Immature natural killer cell (primary cell): ENCODE results near the gene SUV39H1. TPM values are rescaled to one million over a fixed set of nuclear protein-coding genes. Genes with fewer than 3 reads are reported as not detected.

Source experiments
- DNase-seq, 3 donors: peaks; one replicate each; pipeline ENCODE4 v3.0.0; 2022; ENCODE audit warnings: mixed read lengths in 1 of 3
- H3K27ac Mint-ChIP-seq, 6 donors: one replicate each; pipeline ENCODE4 v1.8.0; 2020; ENCODE audit warnings: mixed read lengths in 6 of 6, mild to moderate bottlenecking in 5 of 6, inconsistent platforms in 4 of 6, moderate library complexity in 3 of 6
- H3K27me3 Mint-ChIP-seq, 3 donors: one replicate each; pipeline ENCODE4 v1.8.0; 2020 to 2021; ENCODE audit warnings: low read depth in 3 of 3, mild to moderate bottlenecking in 3 of 3, mixed read lengths in 3 of 3, moderate library complexity in 3 of 3, inconsistent platforms in 1 of 3
- H3K36me3 Mint-ChIP-seq, 3 donors: one replicate each; pipeline ENCODE4 v1.8.0; 2020; ENCODE audit warnings: mixed read lengths in 3 of 3, inconsistent platforms in 2 of 3, mild to moderate bottlenecking in 2 of 3
- H3K4me1 Mint-ChIP-seq, 2 donors: one replicate each; pipeline ENCODE4 v1.8.0; 2020; ENCODE audit warnings: inconsistent platforms in 2 of 2, mild to moderate bottlenecking in 2 of 2, mixed read lengths in 2 of 2, moderate library complexity in 1 of 2
- H3K4me3 Mint-ChIP-seq, 5 donors: one replicate each; pipeline ENCODE4 v1.8.0; 2020; ENCODE audit warnings: mild to moderate bottlenecking in 5 of 5, mixed read lengths in 5 of 5, inconsistent platforms in 3 of 5, moderate library complexity in 3 of 5
- H3K9me3 Mint-ChIP-seq, 6 donors: one replicate each; pipeline ENCODE4 v1.8.0; 2020; ENCODE audit warnings: mild to moderate bottlenecking in 6 of 6, mixed read lengths in 6 of 6, inconsistent platforms in 4 of 6, moderate library complexity in 3 of 6
- polyA plus RNA-seq, 3 donors: library from polyadenylated mRNA; unstranded; fragments of 300-500 nt; fragmentation: Illumina TruSeq; gene quantifications; one replicate each; pipeline ENCODE4 v1.2.3, GENCODE V29; 2021

Gene SUV39H1
- polyA plus RNA-seq, 3 donors from 2014 or later, result 13.0 to 18.5 (median 16.4) TPM

DNA sequence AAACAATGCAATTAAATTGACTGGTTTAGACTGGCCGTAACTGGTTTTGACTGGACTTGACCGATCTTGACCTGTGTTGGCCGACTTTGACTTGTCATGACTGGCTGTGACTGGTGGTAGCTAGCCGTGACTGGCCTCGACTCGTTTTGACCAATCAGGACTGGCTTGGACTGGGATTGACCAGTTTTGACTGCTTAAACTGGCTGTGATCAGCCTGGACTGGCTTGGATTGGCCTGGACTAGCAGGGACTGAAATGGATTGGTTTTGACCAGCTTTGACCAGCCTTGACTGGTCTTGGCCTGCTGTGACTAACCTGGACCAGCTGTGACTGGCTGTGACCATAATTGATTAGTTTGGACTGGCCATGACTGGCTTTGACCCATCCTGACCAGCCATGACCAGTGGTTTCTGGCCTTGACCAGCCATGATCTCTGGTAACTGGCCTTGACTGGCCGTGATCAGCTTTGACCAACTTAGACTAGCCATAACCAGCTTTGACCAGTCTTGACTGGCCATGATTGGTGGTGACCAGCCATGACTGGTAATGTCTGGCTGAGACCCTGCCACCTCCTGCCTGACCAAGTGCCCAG is 13.1 kb downstream of the SUV39H1 start:
- H3K36me3 Mint-ChIP-seq, result no peaks in the 10 kb centered on the region
- peaks cover 12 to 19% (median 17%) of the 10 kb centered on the region in 3 donors for H3K27me3 Mint-ChIP-seq
- no peak overlapping the region for H3K4me3 Mint-ChIP-seq
- no peak overlapping the region for H3K27ac Mint-ChIP-seq
- H3K4me1 Mint-ChIP-seq, result peaks cover 41 to 42% of the 10 kb centered on the region in 2 donors
- DNase-seq, result no peak
- H3K9me3 Mint-ChIP-seq, result no peaks in the 10 kb centered on the region

DNA sequence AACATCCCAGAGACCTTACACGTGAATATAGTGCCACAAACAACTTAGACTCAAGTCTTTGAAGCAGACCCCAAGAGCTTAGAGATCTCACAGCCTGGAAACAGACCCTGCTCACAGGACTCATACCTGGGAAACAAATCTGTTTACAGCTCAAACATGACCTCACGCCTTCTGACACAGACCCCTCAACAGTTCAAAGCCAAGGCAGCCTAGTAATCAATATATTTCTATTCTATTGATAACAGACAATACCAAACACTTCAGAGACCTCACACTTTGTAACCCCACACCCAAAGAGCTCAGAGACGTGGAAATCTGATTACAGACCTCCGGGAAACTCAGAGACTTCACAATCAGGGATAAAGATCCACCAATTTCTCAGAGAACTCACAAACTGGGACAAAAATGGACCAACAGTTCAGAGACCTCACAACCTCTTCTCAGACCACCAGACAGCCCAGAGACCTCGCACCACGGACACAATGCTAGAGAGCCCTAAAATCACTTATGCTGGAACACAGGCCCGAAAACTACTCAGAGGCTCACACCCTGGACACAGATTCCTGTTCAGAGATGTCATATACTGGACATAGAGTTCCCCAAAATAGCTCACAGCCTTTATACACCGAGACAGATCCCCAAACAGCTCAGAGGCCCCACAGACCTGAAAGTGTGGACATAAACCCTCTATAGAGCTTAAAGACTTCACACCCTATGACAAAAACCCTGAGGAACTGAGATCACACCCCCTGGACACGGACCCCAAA is 14.8 kb downstream of the SUV39H1 start:
- Mint-ChIP-seq H3K27ac (peak overlapping the region; percentile 79 to 94 (median 90)), H3K27me3 (peaks cover 14 to 26% (median 17%) of the 10 kb centered on the region in 3 donors), H3K9me3 (no peaks in the 10 kb centered on the region), H3K4me3 (peak overlapping the region in 3 of 5 donors; percentile 64 to 82 (median 72)), H3K36me3 (no peaks in the 10 kb centered on the region), H3K4me1 (peaks cover 59% of the 10 kb centered on the region in 2 donors)
- no peak for DNase-seq

- peaks cover 65 to 66% of the 10 kb centered on the region in 2 donors for H3K4me1 Mint-ChIP-seq
- no peaks in the 10 kb centered on the region for H3K9me3 Mint-ChIP-seq
- peaks cover 11 to 25% (median 17%) of the 10 kb centered on the region in 3 donors for H3K27me3 Mint-ChIP-seq
- no peak for DNase-seq
- H3K4me3 Mint-ChIP-seq, result peak overlapping the region; percentile 20 to 82 (median 72)
- H3K36me3 Mint-ChIP-seq, result no peaks in the 10 kb centered on the region
- H3K27ac Mint-ChIP-seq, result peak overlapping the region; percentile 79 to 94 (median 90)
Observed at GRCh38 chrX:48711929-48712505, 15.5 kb downstream of the SUV39H1 start.

GRCh38 chrX:48713847-48714246 is 17.3 kb downstream of the SUV39H1 start:
- Mint-ChIP-seq H3K27me3 (peaks cover 11 to 25% (median 15%) of the 10 kb centered on the region in 3 donors), H3K36me3 (no peaks in the 10 kb centered on the region), H3K4me3 (peak overlapping the region; percentile 20 to 82 (median 72)), H3K27ac (peak overlapping the region; percentile 79 to 94 (median 90)), H3K4me1 (peaks cover 74 to 76% of the 10 kb centered on the region in 2 donors), H3K9me3 (no peaks in the 10 kb centered on the region)
- DNase-seq, result peak in 2 of 3 donors; percentile 57 to 59

GRCh38 chrX:48714573-48714972 is 18.0 kb downstream of the SUV39H1 start:
- peaks cover 79 to 81% of the 10 kb centered on the region in 2 donors for H3K4me1 Mint-ChIP-seq
- H3K27me3 Mint-ChIP-seq, result peaks cover 11 to 26% (median 16%) of the 10 kb centered on the region in 3 donors
- DNase-seq, result peak; percentile 29 to 36 (median 34)
- H3K36me3 Mint-ChIP-seq, result no peaks in the 10 kb centered on the region
- H3K4me3 Mint-ChIP-seq, result peak overlapping the region; percentile 2 to 82 (median 49)
- H3K27ac Mint-ChIP-seq, result peak overlapping the region; percentile 79 to 94 (median 90)
- H3K9me3 Mint-ChIP-seq, result no peaks in the 10 kb centered on the region

DNA sequence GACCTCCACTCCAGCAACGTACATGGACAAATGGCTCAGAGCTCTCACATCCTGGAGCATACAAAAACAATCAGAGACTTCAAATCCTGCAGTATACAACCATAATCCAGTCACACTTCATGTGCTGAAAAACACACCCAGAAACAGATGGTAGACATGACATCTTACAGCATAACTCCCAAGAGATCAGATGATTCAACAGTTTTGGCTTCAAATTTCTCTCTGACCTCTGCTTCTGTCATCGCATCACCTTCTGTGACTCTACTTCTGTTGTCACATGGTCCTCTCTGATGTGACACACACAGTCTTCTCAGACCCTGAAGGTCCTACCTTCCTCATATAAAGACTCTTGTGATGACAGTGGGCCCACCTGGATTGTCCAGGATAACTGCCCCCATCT is 18.5 kb downstream of the SUV39H1 start:
- Mint-ChIP-seq H3K36me3 (no peaks in the 10 kb centered on the region), H3K27ac (peak overlapping the region; percentile 79 to 94 (median 90)), H3K4me3 (peak overlapping the region; percentile 2 to 82 (median 49)), H3K27me3 (peaks cover 11 to 26% (median 16%) of the 10 kb centered on the region in 3 donors), H3K9me3 (no peaks in the 10 kb centered on the region), H3K4me1 (peaks cover 79 to 81% of the 10 kb centered on the region in 2 donors)
- DNase-seq, result no peak

- H3K36me3 Mint-ChIP-seq, result no peaks in the 10 kb centered on the region
- peaks cover 9 to 26% (median 16%) of the 10 kb centered on the region in 3 donors for H3K27me3 Mint-ChIP-seq
- no peaks in the 10 kb centered on the region for H3K9me3 Mint-ChIP-seq
- peaks cover 74 to 75% of the 10 kb centered on the region in 2 donors for H3K4me1 Mint-ChIP-seq
- peak in 2 of 3 donors; percentile 19 to 32 for DNase-seq
- peak overlapping the region; percentile 79 to 94 (median 90) for H3K27ac Mint-ChIP-seq
- peak overlapping the region; percentile 23 to 61 (median 37) for H3K4me3 Mint-ChIP-seq
Observed at GRCh38 chrX:48715876-48716502, 19.5 kb downstream of the SUV39H1 start.

DNA sequence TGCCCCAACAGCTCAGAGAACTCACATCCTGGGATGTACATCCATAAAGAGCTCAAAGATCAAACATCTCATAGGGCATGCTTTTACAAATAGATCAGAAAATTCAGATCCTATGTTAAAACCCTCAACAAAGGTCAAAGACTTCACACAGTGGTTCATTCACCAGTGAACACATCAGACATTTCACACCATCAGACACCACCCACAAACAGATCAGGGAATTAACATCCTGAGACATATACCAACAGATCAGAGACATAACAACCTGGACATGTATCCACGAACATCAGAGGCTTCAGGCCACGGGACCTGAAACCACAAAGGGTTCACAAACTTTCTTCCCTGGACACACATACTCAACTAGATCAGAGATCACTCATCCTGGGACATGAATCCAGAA is 23.4 kb downstream of the SUV39H1 start:
- peak; percentile 51 to 62 (median 59) for DNase-seq
- peaks cover 34 to 38% of the 10 kb centered on the region in 2 donors for H3K4me1 Mint-ChIP-seq
- no peak overlapping the region for H3K4me3 Mint-ChIP-seq
- no peaks in the 10 kb centered on the region for H3K9me3 Mint-ChIP-seq
- H3K27me3 Mint-ChIP-seq, result peaks cover 2 to 6% (median 5%) of the 10 kb centered on the region in 3 donors
- H3K36me3 Mint-ChIP-seq, result no peaks in the 10 kb centered on the region
- H3K27ac Mint-ChIP-seq, result no peak overlapping the region

- Mint-ChIP-seq H3K4me3 (no peak overlapping the region), H3K27ac (no peak overlapping the region), H3K4me1 (peaks cover 29 to 34% of the 10 kb centered on the region in 2 donors), H3K36me3 (no peaks in the 10 kb centered on the region), H3K27me3 (peaks cover 2 to 6% (median 6%) of the 10 kb centered on the region in 3 donors), H3K9me3 (no peaks in the 10 kb centered on the region)
- peak; percentile 51 to 62 (median 59) for DNase-seq
Observed at GRCh38 chrX:48720577-48721250, 24.2 kb downstream of the SUV39H1 start.

GRCh38 chrX:48721916-48722315 is 25.4 kb downstream of the SUV39H1 start:
- DNase-seq, result no peak
- no peaks in the 10 kb centered on the region for H3K9me3 Mint-ChIP-seq
- H3K27me3 Mint-ChIP-seq, result peaks cover 0 to 6% (median 2%) of the 10 kb centered on the region in 3 donors
- H3K36me3 Mint-ChIP-seq, result no peaks in the 10 kb centered on the region
- H3K4me3 Mint-ChIP-seq, result no peak overlapping the region
- no peak overlapping the region for H3K27ac Mint-ChIP-seq
- H3K4me1 Mint-ChIP-seq, result peaks cover 29 to 34% of the 10 kb centered on the region in 2 donors

DNA sequence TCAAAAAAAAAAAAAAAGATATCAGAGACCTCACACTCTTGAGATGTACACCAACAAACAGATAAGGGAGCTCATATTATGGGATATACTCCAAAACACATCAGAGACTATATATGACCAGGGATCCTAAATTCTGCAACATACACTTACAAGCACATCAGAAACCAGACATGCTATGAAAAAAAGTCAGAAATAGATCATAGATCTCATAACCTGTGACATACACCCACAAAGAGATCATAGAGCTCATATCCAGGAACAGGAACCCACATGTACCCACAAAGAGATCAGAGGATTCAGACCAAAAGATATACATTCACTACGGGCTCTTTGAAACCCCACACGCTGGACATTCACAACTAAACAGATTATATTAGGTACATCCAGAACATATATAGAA is 30.1 kb downstream of the SUV39H1 start:
- no peaks in the 10 kb centered on the region for H3K9me3 Mint-ChIP-seq
- H3K36me3 Mint-ChIP-seq, result no peaks in the 10 kb centered on the region
- peaks cover 36 to 44% of the 10 kb centered on the region in 2 donors for H3K4me1 Mint-ChIP-seq
- peak overlapping the region in 4 of 6 donors; percentile 4 to 59 (median 23) for H3K27ac Mint-ChIP-seq
- peak overlapping the region in 1 of 5 donors; percentile 7 for H3K4me3 Mint-ChIP-seq
- no peak for DNase-seq
- H3K27me3 Mint-ChIP-seq, result peaks cover 0 to 4% (median 2%) of the 10 kb centered on the region in 3 donors

DNA sequence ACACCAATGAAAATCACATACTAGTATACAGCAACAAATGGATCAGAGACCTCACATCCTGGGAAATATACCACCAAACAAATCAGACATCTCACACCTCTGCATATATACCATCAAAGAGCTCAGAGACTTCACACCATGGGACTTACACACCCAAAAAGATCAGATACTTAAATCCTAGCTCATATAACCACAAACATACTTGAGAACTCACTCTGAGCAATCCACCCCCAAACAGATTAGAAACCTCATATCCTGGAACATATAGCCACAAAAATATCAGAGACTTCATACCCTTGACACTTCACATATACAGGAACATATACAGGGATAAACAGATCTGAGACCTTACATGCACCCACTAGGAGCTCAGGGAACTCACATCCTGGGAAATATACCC is 32.1 kb downstream of the SUV39H1 start:
- DNase-seq, result no peak
- Mint-ChIP-seq H3K36me3 (no peaks in the 10 kb centered on the region), H3K27me3 (peaks cover 0 to 4% (median 2%) of the 10 kb centered on the region in 3 donors), H3K4me3 (peak overlapping the region in 4 of 5 donors; percentile 0 to 39 (median 5)), H3K27ac (peak overlapping the region; percentile 28 to 68 (median 44)), H3K9me3 (no peaks in the 10 kb centered on the region), H3K4me1 (peaks cover 45 to 55% of the 10 kb centered on the region in 2 donors)

DNA sequence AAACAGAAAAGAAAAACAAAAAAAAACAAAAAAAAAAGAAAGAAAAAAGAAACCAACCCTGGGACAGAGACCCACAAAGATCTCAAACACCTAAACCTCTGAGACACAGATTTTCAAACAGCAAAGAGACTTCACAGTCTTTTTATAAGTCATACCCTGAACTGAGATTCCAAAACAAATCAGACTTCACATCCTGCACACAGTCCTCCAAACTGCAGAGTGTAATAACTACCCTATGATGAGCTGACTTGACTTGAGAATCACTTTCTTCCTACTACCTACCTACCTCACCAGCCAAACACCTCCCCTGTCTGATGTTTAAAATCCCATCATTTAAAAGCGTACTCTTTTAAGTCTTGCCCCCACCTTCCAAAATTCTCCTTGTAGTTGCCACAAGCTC is 39.8 kb downstream of the SUV39H1 start:
- no peaks in the 10 kb centered on the region for H3K9me3 Mint-ChIP-seq
- H3K36me3 Mint-ChIP-seq, result no peaks in the 10 kb centered on the region
- peak overlapping the region; percentile 15 to 94 (median 51) for H3K4me3 Mint-ChIP-seq
- H3K27me3 Mint-ChIP-seq, result peaks cover 2 to 10% (median 10%) of the 10 kb centered on the region in 3 donors
- H3K4me1 Mint-ChIP-seq, result peaks cover 30 to 35% of the 10 kb centered on the region in 2 donors
- DNase-seq, result no peak
- peak overlapping the region; percentile 85 to 99 (median 96) for H3K27ac Mint-ChIP-seq
